GM21619 (cell line): ENCODE data around the gene GPR132.
"Not testable (repeated sequence)": the region's sequence is repeated elsewhere in the genome, so short reads cannot be mapped to it uniquely, and the experiment has no call there.

Experiments used
- ATAC-seq: cut with Tn5 transposase; IDR thresholded peaks from one replicate; pipeline ENCODE4 v1.9.1; 2021; ENCODE audit not compliant: unreplicated experiment

Gene GPR132

DNA sequence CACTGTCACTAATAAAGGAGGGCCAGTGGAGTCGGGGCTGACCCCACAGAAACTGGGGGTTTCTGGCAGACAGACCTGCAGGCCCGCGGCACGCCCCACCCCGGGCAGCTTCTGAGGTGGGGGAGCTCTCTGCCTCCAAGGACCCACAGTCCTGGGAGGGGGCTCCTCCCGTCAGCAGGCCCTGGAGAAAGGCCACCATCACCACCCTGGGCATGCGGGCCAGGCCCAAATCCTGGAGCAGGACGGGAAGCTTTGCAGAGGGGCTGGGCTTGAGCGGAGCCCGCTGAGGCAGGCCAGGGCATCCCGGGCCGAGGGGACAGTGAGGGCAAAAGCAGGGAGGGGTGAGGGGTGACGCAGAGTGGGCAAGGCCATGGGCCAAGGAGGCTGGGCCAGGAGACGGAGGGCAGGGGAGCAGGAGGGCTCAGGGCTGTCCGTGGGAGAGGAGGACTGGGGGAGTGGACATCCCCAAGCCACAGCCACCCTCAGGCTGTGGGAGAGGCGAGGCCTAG lies 11.1 kb upstream of the GPR132 start:
- no peak for ATAC-seq

GRCh38 chr14:105075379-105076295 lies 10.4 kb upstream of the GPR132 start:
- ATAC-seq, result peak; percentile 42

DNA sequence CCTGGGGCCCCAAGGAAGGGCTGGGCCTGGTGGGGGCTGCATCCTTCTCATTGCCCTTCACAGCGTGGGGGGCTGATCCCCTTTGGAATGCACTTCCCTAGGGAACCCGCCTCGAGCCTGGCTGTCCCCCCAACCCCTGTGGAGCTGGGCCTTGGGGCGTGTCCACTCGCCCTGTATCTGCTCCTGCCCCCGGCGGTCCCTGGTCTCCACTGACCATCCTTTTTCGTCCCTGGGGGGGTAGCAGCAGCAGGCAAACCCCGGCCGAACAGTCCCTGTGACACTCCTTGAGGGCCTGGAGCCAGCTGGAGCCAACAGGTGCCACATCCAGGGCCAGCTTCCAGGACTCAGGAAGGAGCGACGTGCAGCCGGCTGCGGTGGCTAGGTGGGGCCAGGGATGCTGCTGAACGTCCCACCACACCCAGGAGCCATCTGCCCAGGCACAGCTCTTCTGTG lies 9.4 kb upstream of the GPR132 start:
- ATAC-seq, result no peak

DNA sequence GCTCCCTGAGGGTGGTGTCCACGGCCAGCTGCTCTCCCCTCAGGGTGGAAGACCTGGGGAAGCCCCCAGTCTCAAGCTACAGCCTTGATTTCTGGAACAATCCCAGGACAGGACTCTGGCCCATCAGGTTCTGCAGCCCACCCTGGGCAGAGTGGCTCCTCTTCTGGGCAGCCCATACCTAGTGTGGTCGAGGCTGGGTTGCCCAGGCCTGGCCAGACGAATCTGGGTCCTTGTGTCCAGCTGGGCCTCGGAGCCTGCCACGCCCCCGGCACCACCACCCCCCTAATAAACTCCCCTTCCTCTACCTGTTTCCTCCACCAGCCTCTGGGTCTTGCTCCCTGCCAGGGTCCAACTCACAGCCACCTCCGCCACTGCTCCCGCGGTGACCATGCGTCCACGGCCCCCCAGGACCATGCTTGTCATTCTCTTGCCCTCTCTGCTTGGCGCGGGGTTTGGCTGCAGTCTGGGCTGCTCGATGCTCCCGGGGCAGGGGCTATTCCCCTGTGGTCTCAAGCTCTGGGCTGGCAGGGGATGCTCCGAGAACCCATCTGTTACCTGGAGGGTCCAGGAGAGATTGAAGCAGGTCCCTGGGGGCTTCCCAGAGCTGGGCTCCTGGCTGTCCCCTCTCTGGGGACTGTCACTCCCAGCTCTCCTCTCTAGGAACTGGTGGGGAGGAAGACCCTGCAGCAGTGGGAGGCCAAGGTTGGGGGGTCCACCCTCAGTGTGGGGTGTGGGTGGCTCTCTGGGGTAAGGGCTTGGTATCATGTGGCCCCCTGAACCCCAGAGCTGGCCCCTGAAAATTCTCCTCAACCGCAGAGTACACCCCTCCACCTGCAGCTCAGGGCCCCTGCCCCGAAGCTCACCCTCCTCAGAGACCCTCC lies 8.7 kb upstream of the GPR132 start:
- no peak for ATAC-seq

- ATAC-seq, result no peak
Measured at GRCh38 chr14:105072892-105073719, 7.9 kb upstream of the GPR132 start.

DNA sequence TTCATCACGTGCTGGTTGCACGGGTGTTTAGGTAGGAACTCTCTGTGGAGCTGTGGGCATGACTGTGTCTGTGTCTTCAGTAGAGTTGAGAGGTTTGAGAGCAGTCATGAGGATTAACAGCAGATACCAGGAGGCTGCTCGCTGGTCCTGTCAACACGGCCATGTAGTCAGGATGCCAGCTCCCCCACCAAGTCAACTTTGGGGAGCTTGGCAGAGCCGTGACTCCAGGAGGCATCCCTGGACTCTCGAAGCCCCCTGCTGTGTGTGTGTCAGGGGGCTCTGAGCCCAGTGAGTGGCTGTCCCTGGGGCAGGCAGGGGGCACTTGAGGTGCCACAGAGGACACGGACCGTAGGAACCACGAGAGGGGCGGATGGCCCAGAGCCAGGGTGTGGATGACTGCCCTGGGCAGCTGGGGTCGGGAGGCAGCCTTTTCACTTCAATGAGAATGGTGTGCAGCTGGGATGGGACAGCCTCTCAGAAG lies 7.2 kb upstream of the GPR132 start:
- ATAC-seq, result no peak

- no peak for ATAC-seq
Measured at GRCh38 chr14:105071942-105072341, 6.7 kb upstream of the GPR132 start.

DNA sequence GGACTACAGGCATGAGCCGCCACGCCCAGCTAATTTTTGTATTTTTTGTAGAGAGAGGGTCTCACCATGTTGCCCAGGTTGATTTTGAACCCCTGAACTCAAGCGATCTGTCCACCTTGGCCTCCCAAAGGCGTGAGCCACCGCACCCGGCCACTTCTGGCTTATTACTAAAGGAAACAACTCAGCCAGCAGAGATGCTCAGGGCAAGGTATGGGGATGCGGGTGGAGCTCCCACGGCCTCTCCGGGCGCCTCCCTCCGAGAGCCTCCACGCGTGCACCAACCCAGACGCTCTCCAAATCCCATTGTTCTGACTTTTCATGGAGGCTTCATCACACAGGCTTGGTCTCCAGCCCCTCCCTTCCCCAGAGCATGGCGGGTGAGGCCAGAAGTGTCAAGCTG lies 6.1 kb upstream of the GPR132 start:
- no peak for ATAC-seq

DNA sequence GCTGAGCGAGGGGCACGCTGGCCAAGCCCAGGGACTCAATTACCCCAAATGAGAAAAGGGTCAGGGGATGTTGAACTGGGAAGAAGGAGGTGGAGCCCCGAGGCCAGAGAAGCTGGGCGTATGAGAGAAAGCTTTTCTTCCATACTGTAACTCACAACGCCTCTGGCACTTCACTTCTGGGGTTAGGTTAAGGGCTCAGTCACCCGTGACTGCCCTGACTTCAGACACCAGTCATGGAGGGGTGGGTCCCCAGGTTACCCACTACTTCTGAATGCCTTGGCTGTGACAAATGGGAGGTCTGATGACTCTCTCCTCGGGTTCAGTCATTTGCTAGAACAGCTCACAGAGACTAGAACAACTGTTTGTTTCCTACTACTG lies 5.5 kb upstream of the GPR132 start:
- ATAC-seq, result no peak

- ATAC-seq, result peak; percentile 31
Measured at GRCh38 chr14:105069871-105070759, 4.9 kb upstream of the GPR132 start.

DNA sequence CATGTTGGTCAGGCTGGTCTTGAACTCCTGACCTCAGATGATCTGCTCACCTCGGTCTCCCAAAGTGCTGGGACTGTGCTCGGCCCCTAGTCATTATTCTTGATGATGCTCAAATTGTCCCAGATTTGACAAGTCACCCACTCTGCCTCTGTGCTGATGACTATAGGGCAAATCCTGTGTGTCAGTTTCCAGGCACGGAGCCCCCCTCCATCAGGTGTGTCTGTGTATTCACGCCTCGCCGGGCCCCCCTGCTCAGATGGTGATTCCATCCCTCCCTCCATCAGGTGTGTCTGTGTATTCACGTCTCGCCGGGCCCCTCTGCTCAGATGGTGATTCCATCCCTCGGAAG lies 4.3 kb upstream of the GPR132 start:
- ATAC-seq, result no peak

DNA sequence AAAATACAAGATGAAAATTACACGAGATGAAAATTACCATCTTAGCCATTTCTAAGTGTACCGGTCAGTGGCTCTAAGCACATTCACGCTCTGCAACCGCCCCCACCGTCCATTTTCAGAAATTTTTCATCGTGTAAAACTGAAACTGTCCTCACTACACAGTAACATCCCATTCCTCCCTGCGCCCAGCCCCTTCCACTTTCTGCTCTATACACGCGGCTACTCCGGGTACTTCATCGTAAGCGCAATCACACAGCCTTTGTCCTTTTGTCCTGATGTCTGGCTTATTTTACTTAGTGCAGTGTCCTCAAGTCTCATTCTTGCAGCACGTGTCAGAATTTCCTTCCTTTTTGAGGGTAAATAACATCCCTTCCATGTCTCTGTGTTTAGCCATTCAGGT lies 3.6 kb upstream of the GPR132 start:
- no peak for ATAC-seq

- no peak for ATAC-seq
Measured at GRCh38 chr14:105067969-105068301, 2.7 kb upstream of the GPR132 start.

- ATAC-seq, result no peak
Measured at GRCh38 chr14:105067140-105067968, 2.1 kb upstream of the GPR132 start.

GRCh38 chr14:105066240-105067071 lies 1.2 kb upstream of the GPR132 start:
- no peak for ATAC-seq

GRCh38 chr14:105064721-105065143 lies 498 bp downstream of the GPR132 start:
- ATAC-seq, result no peak

DNA sequence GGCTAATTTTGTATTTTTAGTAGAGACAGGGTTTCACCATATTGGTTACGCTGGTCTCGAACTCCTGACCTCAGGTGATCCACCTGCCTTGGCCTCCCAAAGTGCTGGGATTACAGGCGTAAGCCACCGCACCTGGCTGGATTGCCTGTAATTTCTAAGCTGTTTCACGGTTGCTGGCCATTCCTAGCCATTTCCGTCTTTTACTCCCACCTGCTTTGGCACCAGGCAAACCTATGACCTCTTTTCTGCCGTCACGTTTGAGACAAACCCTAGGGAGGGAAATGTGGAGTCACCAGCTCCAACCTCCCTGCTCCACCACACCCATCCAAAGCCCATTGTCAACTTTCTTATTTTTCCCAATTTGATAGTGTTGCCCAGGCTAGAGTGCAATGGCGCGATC lies 1.2 kb downstream of the GPR132 start:
- ATAC-seq, result no peak

- ATAC-seq, result not testable (repeated sequence)
Measured at GRCh38 chr14:105063506-105063905, 1.7 kb downstream of the GPR132 start.
